Endothelial cell of umbilical vein (primary cell): ENCODE results near the gene ITGA11. TPM values are rescaled to one million over a fixed set of nuclear protein-coding genes. Genes with fewer than 3 reads are reported as not detected.

Experiments
- BruUV-seq: library from RNA; stranded (reverse); fragments of 400-500 nt; replicated peaks from 2 replicates; lab custom pipeline; 2021; lab: Mats Ljungman, UMichigan
- CTCF ChIA-PET: fragments of 300-600, 350-600 bp; sonication (Branson Sonifier 250); formaldehyde crosslinking; loops from one replicate; lab custom pipeline; 2021; ENCODE audit warnings: antibody characterized with exemption, inconsistent platforms; lab: Charles Lee
- POLR2A ChIA-PET: fragments of 300-600, 350-600 bp; sonication (Branson Sonifier 250); formaldehyde crosslinking; loops from one replicate; lab custom pipeline; 2021; ENCODE audit warnings: antibody characterized with exemption, inconsistent platforms; lab: Charles Lee
- DNase-seq: peaks from one replicate; pipeline ENCODE4 v3.0.0-alpha.2; 2011; ENCODE audit warnings: low read depth, low spot score
- FAIRE-seq: peaks from 2 replicates; lab custom pipeline; 2011; peaks lifted over from hg19 to GRCh38; lab: Jason Lieb, UNC
- H2AFZ ChIP-seq: 2 replicates; pipeline ENCODE4 v1.6.0; 2012; ENCODE audit warnings: low read depth, low read length, control low read depth, inconsistent platforms
- H3K27ac ChIP-seq: 2 replicates; pipeline ENCODE4 v1.5.1; 2011; ENCODE audit warnings: low read depth, mild to moderate bottlenecking, control low read depth, low read length, moderate library complexity; ENCODE audit not compliant: insufficient read depth
- H3K27me3 ChIP-seq, 2 experiments: 2 replicates each; pipeline versions ENCODE4 v1.6.0 to v1.6.1; 2011; ENCODE audit warnings: low read length in 2 of 2, mixed read lengths in 1 of 2; ENCODE audit not compliant: control insufficient read depth in 2 of 2, insufficient read depth in 2 of 2
- H3K36me3 ChIP-seq, 2 experiments: 2 replicates in 1 of 2; 3 replicates in 1 of 2; pipeline ENCODE4 v1.5.1; 2011; ENCODE audit warnings: low read length in 2 of 2, mild to moderate bottlenecking in 1 of 2, moderate library complexity in 1 of 2; ENCODE audit not compliant: control insufficient read depth in 2 of 2, insufficient read depth in 2 of 2; ENCODE audit errors: extremely low read depth in 1 of 2
- H3K4me1 ChIP-seq: 3 replicates; pipeline ENCODE4 v1.5.1; 2011; ENCODE audit warnings: mild to moderate bottlenecking, low read length; ENCODE audit not compliant: control insufficient read depth, insufficient read depth; ENCODE audit errors: extremely low read depth
- H3K4me2 ChIP-seq: 2 replicates; pipeline ENCODE4 v1.6.1; 2011; ENCODE audit warnings: low read length, control low read depth, mixed read lengths; ENCODE audit not compliant: insufficient read depth
- H3K4me3 ChIP-seq, 3 experiments: fragments of 200-600 bp in 1 of 3; sonication (generic), shearing (Covaris generic) in 1 of 3; replicated peaks in 1 of 3; 2 replicates each; pipeline ENCODE4 v1.5.1; 2011 to 2016; ENCODE audit warnings: control low read depth in 3 of 3, low read length in 3 of 3, mild to moderate bottlenecking in 2 of 3, inconsistent platforms in 1 of 3, low read depth in 1 of 3, moderate library complexity in 1 of 3; ENCODE audit not compliant: insufficient read depth in 1 of 3
- H3K79me2 ChIP-seq: 2 replicates; pipeline ENCODE4 v1.6.0; 2012; ENCODE audit warnings: low read length, inconsistent platforms; ENCODE audit not compliant: control insufficient read depth, insufficient read depth
- H3K9ac ChIP-seq: replicated peaks from 2 replicates; pipeline ENCODE3; 2011; ENCODE audit warnings: low read length, control low read depth; ENCODE audit not compliant: insufficient read depth; ENCODE audit errors: extremely low read depth
- H3K9me1 ChIP-seq: replicated peaks from 3 replicates; pipeline ENCODE4 v1.6.0; 2011; ENCODE audit warnings: mild to moderate bottlenecking, low read length; ENCODE audit not compliant: control insufficient read depth, insufficient read depth; ENCODE audit errors: extremely low read depth
- H3K9me3 ChIP-seq: replicated peaks from 2 replicates; pipeline ENCODE4 v1.5.1; 2012; ENCODE audit warnings: low read length, inconsistent platforms; ENCODE audit not compliant: control insufficient read depth, insufficient read depth
- H4K20me1 ChIP-seq: replicated peaks from 2 replicates; pipeline ENCODE3; 2011; ENCODE audit warnings: mild to moderate bottlenecking, low read length; ENCODE audit not compliant: control insufficient read depth, insufficient read depth; ENCODE audit errors: extremely low read depth
- CTCF ChIP-seq, 2 donors: IDR thresholded peaks; 1 replicate in 1 of 2; 2 replicates in 1 of 2; pipeline ENCODE4 v1.5.1; 2011; ENCODE audit warnings: low read length in 2 of 2, mild to moderate bottlenecking in 2 of 2, moderate library complexity in 2 of 2, control low read depth in 1 of 2, inconsistent platforms in 1 of 2, low read depth in 1 of 2; ENCODE audit not compliant: insufficient read depth in 1 of 2; ENCODE audit errors: extremely low read depth in 1 of 2
- EZH2 ChIP-seq: IDR thresholded peaks from 2 replicates; pipeline ENCODE4 v1.6.1; 2012; ENCODE audit warnings: borderline replicate concordance, low read depth, mild to moderate bottlenecking, moderate library complexity, low read length, inconsistent platforms; ENCODE audit not compliant: severe bottlenecking
- FOS ChIP-seq: IDR thresholded peaks from 2 replicates; pipeline ENCODE4 v1.6.1; 2011; ENCODE audit warnings: mild to moderate bottlenecking, low read length, moderate library complexity, borderline replicate concordance; ENCODE audit not compliant: insufficient read depth
- GATA2 ChIP-seq: IDR thresholded peaks from 2 replicates; pipeline ENCODE4 v1.7.0; 2011; ENCODE audit warnings: low read depth, mild to moderate bottlenecking, moderate library complexity, mixed read lengths, low read length; ENCODE audit not compliant: insufficient read length, insufficient read depth
- MAX ChIP-seq: IDR thresholded peaks from 2 replicates; pipeline ENCODE4 v1.6.1; 2011; ENCODE audit not compliant: insufficient read depth, insufficient read length
- MYC ChIP-seq: IDR thresholded peaks from one replicate; pipeline ENCODE4 v1.6.1; 2011; ENCODE audit warnings: mild to moderate bottlenecking, low read depth, low read length
- POLR2A ChIP-seq: IDR thresholded peaks from 2 replicates; pipeline ENCODE4 v1.6.1; 2012; ENCODE audit warnings: low read depth, mild to moderate bottlenecking, control low read depth, low read length
- POLR2AphosphoS5 ChIP-seq: IDR thresholded peaks from 2 replicates; pipeline ENCODE4 v1.6.1; 2012; ENCODE audit warnings: low read depth, mild to moderate bottlenecking, control low read depth, low read length, moderate library complexity; ENCODE audit not compliant: insufficient read depth
- dilution Hi-C: fragments of 300-500 bp; cut with MboI; formaldehyde crosslinking; loops from one replicate; pipeline ENCODE4 v1.15.0; 2019; ENCODE audit warnings: low sequenced_read_pairs; ENCODE audit not compliant: extremely low pct_ligation_motif_present
- intact Hi-C: fragments of 100-400 bp; cut with micrococcal nuclease; formaldehyde crosslinking; loops from one replicate; pipeline ENCODE4 v1.10.0; 2022
- polyA plus RNA-seq, 4 experiments: library from polyadenylated mRNA; depleted of rRNA in 3 of 4; stranded (reverse) in 3 of 4; unstranded in 1 of 4; fragments of >200 nt; gene quantifications; 2 replicates each; pipeline versions ENCODE4 v1.2.1 to v1.2.3, GENCODE V29; 2011 to 2012; ENCODE audit warnings: missing spikeins in 1 of 4
- total RNA-seq: library from RNA; stranded (reverse); gene quantifications from 2 replicates; pipeline ENCODE4 v1.2.3, GENCODE V29; 2021

The ITGA11 gene
- total and polyA plus RNA-seq, 2 donors (not counting 3 experiments of a cell fraction or from before 2014, with no cell fraction given), result 0.18 to 1.0 TPM

GRCh38 chr15:68428431-68428940 lies 3.5 kb downstream of the ITGA11 start:
- Histone ChIP-seq H3K4me2 (no peak overlapping the region), H3K27ac (no peak overlapping the region), H3K36me3 (no peaks in the 10 kb centered on the region), H3K4me3 (no peak overlapping the region), H3K9ac (no peak overlapping the region), H3K4me1 (peaks cover 13% of the 10 kb centered on the region), H4K20me1 (no peaks in the 10 kb centered on the region), H2AFZ (no peak overlapping the region), H3K9me3 (no peaks in the 10 kb centered on the region), H3K27me3 (peaks cover 50 to 52% of the 10 kb centered on the region in 2 experiments), H3K79me2 (no peaks in the 10 kb centered on the region), H3K9me1 (no peaks in the 10 kb centered on the region)
- intact Hi-C loops (no loop called here), dilution Hi-C loops (no loop called here)
- DNase-seq (no peak), FAIRE-seq (no peak)
- ChIA-PET POLR2A (no interaction called here), CTCF (interaction anchor here (2.6 kb wide), 1 partner anchor 38 kb away, joined by 6 read pairs; no protein-coding TSS in a partner anchor)
- no TSS peak for BruUV-seq
- TF ChIP-seq EZH2 (no peak), POLR2AphosphoS5 (no peak), FOS (no peak), CTCF (IDR thresholded peaks at IDR 0.05; ENCODE audit: extremely low read depth in 1 of 2, insufficient read depth in 1 of 2, low read depth in 1 of 2, low read length in 2 of 2) (no peak), GATA2 (no peak), MAX (no peak), POLR2A (no peak), MYC (no peak)
